SK-N-SH treated with all-trans-retinoic acid at 6 μM for 48 hours (cell line): ENCODE results near the gene EPB41L4A.

Experiments
- BACH2 ChIP-seq: fragments of 250-450 bp; sonication (Bioruptor Pico); IDR thresholded peaks from 2 replicates; pipeline ENCODE4 v1.9.0; 2021; ENCODE audit warnings: mild to moderate bottlenecking, borderline replicate concordance
- ESRRG ChIP-seq: fragments of 250-450 bp; sonication (Bioruptor Pico); IDR thresholded peaks from 2 replicates; pipeline ENCODE4 v1.6.1; 2021; ENCODE audit warnings: mild to moderate bottlenecking
- GLIS3 ChIP-seq: fragments of 250-450 bp; sonication (Bioruptor Pico); IDR thresholded peaks from 2 replicates; pipeline ENCODE4 v1.5.0; 2020; ENCODE audit warnings: mild to moderate bottlenecking, moderate library complexity
- ISL1 ChIP-seq: fragments of 250-450 bp; sonication (Bioruptor Pico); IDR thresholded peaks from 2 replicates; pipeline ENCODE4 v2.1.2; 2022; ENCODE audit warnings: mild to moderate bottlenecking, moderate library complexity
- SNAI2 ChIP-seq: fragments of 250-450 bp; sonication (Bioruptor Pico); IDR thresholded peaks from 2 replicates; pipeline ENCODE4 v1.5.0; 2020; ENCODE audit warnings: mild to moderate bottlenecking, moderate library complexity
- TCF4 ChIP-seq: fragments of 250-450 bp; sonication (Bioruptor Pico); IDR thresholded peaks from 2 replicates; pipeline ENCODE4 v1.8.0; 2021; ENCODE audit warnings: mild to moderate bottlenecking, moderate library complexity, borderline replicate concordance
- TOX ChIP-seq: fragments of 250-450 bp; sonication (Bioruptor Pico); IDR thresholded peaks from 2 replicates; pipeline ENCODE4 v1.8.0; 2021; ENCODE audit warnings: mild to moderate bottlenecking, moderate library complexity, borderline replicate concordance
- ZFP3 ChIP-seq: fragments of 250-450 bp; sonication (Bioruptor Pico); IDR thresholded peaks from 2 replicates; pipeline ENCODE4 v1.5.0; 2020; ENCODE audit warnings: mild to moderate bottlenecking, moderate library complexity
- ZFP30 ChIP-seq: fragments of 450-650 bp; formaldehyde crosslinking; IDR thresholded peaks from 2 replicates; pipeline ENCODE4 v1.5.0; 2022; ENCODE audit warnings: mild to moderate bottlenecking, moderate library complexity
- TF ChIP-seq, protein P1 (sequence below): fragments of 250-450 bp; sonication (Bioruptor Pico); IDR thresholded peaks from 2 replicates; pipeline ENCODE4 v1.5.1; 2020; ENCODE audit warnings: low read depth, mild to moderate bottlenecking, moderate library complexity
- TF ChIP-seq, protein P2 (sequence below): fragments of 250-450 bp; sonication (Bioruptor Pico); IDR thresholded peaks from 2 replicates; pipeline ENCODE4 v1.8.0; 2020; ENCODE audit warnings: mild to moderate bottlenecking, moderate library complexity, borderline replicate concordance

DNA sequence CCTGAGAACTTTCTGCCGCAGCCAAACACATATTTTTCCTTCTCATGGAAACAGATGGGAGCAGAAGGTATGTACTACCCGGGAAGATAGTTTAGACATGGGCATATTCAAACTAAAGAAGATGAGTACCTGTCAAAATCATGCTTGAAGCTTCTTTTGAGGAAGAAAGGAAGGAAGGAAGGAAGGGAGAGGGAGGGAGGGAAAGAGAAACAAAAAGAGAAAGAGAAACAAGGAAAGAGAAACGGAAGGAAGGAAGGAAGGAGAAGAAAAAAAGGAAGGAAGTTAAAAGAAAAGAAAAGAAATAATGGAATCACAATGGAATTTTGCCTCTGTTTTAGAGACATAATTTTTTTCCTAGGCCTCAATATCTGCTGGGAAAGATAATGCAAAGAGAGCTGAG, 34.6 kb downstream of the EPB41L4A start:
- TF ChIP-seq ZFP3 (CRISPR knock-in tag) (no peak), GLIS3 (CRISPR knock-in tag) (no peak), TOX (no peak), SNAI2 (CRISPR knock-in tag) (no peak), ZFP30 (CRISPR knock-in tag) (no peak), ESRRG (CRISPR knock-in tag) (no peak), BACH2 (CRISPR knock-in tag) (no peak), TCF4 (CRISPR knock-in tag) (no peak), ISL1 (CRISPR knock-in tag) (no peak)
- TF ChIP-seq, protein P1, sequence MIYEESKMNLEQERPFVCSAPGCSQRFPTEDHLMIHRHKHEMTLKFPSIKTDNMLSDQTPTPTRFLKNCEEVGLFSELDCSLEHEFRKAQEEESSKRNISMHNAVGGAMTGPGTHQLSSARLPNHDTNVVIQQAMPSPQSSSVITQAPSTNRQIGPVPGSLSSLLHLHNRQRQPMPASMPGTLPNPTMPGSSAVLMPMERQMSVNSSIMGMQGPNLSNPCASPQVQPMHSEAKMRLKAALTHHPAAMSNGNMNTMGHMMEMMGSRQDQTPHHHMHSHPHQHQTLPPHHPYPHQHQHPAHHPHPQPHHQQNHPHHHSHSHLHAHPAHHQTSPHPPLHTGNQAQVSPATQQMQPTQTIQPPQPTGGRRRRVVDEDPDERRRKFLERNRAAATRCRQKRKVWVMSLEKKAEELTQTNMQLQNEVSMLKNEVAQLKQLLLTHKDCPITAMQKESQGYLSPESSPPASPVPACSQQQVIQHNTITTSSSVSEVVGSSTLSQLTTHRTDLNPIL (CRISPR knock-in tag): no peak
- TF ChIP-seq, protein P2, sequence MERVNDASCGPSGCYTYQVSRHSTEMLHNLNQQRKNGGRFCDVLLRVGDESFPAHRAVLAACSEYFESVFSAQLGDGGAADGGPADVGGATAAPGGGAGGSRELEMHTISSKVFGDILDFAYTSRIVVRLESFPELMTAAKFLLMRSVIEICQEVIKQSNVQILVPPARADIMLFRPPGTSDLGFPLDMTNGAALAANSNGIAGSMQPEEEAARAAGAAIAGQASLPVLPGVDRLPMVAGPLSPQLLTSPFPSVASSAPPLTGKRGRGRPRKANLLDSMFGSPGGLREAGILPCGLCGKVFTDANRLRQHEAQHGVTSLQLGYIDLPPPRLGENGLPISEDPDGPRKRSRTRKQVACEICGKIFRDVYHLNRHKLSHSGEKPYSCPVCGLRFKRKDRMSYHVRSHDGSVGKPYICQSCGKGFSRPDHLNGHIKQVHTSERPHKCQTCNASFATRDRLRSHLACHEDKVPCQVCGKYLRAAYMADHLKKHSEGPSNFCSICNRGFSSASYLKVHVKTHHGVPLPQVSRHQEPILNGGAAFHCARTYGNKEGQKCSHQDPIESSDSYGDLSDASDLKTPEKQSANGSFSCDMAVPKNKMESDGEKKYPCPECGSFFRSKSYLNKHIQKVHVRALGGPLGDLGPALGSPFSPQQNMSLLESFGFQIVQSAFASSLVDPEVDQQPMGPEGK (CRISPR knock-in tag): no peak
